ENCODE results near the gene KCNJ5.

KCNJ5 gene

GRCh38 chr11:128933481-128934178 lies 42.5 kb downstream of the KCNJ5 start:
- DNase-seq (ENCODE audit: low read depth in 2 of 2), result no peak

GRCh38 chr11:128934351-128934750 lies 43.2 kb downstream of the KCNJ5 start:
- DNase-seq (ENCODE audit: low read depth in 2 of 2), result no peak

GRCh38 chr11:128934926-128935325 lies 43.8 kb downstream of the KCNJ5 start:
- no peak for DNase-seq (ENCODE audit: low read depth in 2 of 2)

- no peak for DNase-seq (ENCODE audit: low read depth in 2 of 2)
Measured at GRCh38 chr11:128936606-128937251, 45.6 kb downstream of the KCNJ5 start.

- DNase-seq (ENCODE audit: low read depth in 2 of 2), result no peak
Measured at GRCh38 chr11:128937480-128937879, 46.3 kb downstream of the KCNJ5 start.

- DNase-seq (ENCODE audit: low read depth in 2 of 2), result no peak
Measured at GRCh38 chr11:128938156-128938885, 47.2 kb downstream of the KCNJ5 start.

GRCh38 chr11:128939591-128939990 lies 48.4 kb downstream of the KCNJ5 start:
- no peak for DNase-seq (ENCODE audit: low read depth in 2 of 2)

- DNase-seq (ENCODE audit: low read depth in 2 of 2), result no peak
Measured at GRCh38 chr11:128940156-128940555, 49.0 kb downstream of the KCNJ5 start.

GRCh38 chr11:128940603-128941002 lies 49.4 kb downstream of the KCNJ5 start:
- DNase-seq (ENCODE audit: low read depth in 2 of 2), result no peak

- no peak for DNase-seq (ENCODE audit: low read depth in 2 of 2)
Measured at GRCh38 chr11:128941110-128941509, 50.0 kb downstream of the KCNJ5 start.

GRCh38 chr11:128941573-128942271 lies 50.6 kb downstream of the KCNJ5 start:
- DNase-seq (ENCODE audit: low read depth in 2 of 2), result no peak

GRCh38 chr11:128942272-128942612 lies 51.1 kb downstream of the KCNJ5 start:
- DNase-seq (ENCODE audit: low read depth in 2 of 2), result no peak

- no peak for DNase-seq (ENCODE audit: low read depth in 2 of 2)
Measured at GRCh38 chr11:128942817-128943427, 51.8 kb downstream of the KCNJ5 start, which contains the start of gene TP53AIP1. TP53AIP1 (minus strand) TSS chr11:128942871; CDS start chr11:128937818, 5,053 bp downstream.

GRCh38 chr11:128943428-128943976 lies 52.3 kb downstream of the KCNJ5 start:
- no peak for DNase-seq (ENCODE audit: low read depth in 2 of 2)

GRCh38 chr11:128946648-128947047 lies 55.5 kb downstream of the KCNJ5 start:
- DNase-seq (ENCODE audit: low read depth in 2 of 2), result no peak

GRCh38 chr11:128947773-128948172 lies 56.6 kb downstream of the KCNJ5 start:
- DNase-seq (ENCODE audit: low read depth in 2 of 2), result no peak

- DNase-seq (ENCODE audit: low read depth in 2 of 2), result no peak
Measured at GRCh38 chr11:128948583-128948982, 57.4 kb downstream of the KCNJ5 start.

- DNase-seq (ENCODE audit: low read depth in 2 of 2), result no peak
Measured at GRCh38 chr11:128949791-128950454, 58.8 kb downstream of the KCNJ5 start.

- DNase-seq (ENCODE audit: low read depth in 2 of 2), result no peak
Measured at GRCh38 chr11:128953151-128953550, 62.0 kb downstream of the KCNJ5 start.

GRCh38 chr11:128955636-128956035 lies 64.5 kb downstream of the KCNJ5 start:
- DNase-seq (ENCODE audit: low read depth in 2 of 2), result no peak
